Stimulated activated memory B cell treated with anti-CD40 and anti-IgM and Interleukin-4, amounts not matched to agents 10 μg/mL and 1 μg/mL and 100 μg/mL, for 72 hours (primary cell): ENCODE results near the gene MOV10L1.
A peak's percentile ranks its signal among the peaks of the same experiment; 100 is the strongest.

Experiments used
- ATAC-seq: fragments of 150-1000 bp; cut with Tn5 transposase; 2 replicates; pipeline ENCODE4 v1.10.0; 2021
- H3K27ac Mint-ChIP-seq: one replicate; pipeline ENCODE4 v1.8.0; 2022; ENCODE audit warnings: mild to moderate bottlenecking, mixed read lengths
- H3K27me3 Mint-ChIP-seq: one replicate; pipeline ENCODE4 v1.8.0; 2022; ENCODE audit warnings: mixed read lengths
- H3K36me3 Mint-ChIP-seq: one replicate; pipeline ENCODE4 v1.8.0; 2022; ENCODE audit warnings: mixed read lengths
- H3K4me1 Mint-ChIP-seq: one replicate; pipeline ENCODE4 v1.8.0; 2022; ENCODE audit warnings: mixed read lengths
- H3K4me3 Mint-ChIP-seq: one replicate; pipeline ENCODE4 v1.8.0; 2022; ENCODE audit warnings: mild to moderate bottlenecking, moderate library complexity, mixed read lengths
- H3K9me3 Mint-ChIP-seq: one replicate; pipeline ENCODE4 v1.8.0; 2022; ENCODE audit warnings: mixed read lengths

Gene MOV10L1

GRCh38 chr22:50089682-50090411, at the start of gene MOV10L1:
TSS of gene MOV10L1 (plus strand) at chr22:50090006. CDS start at chr22:50090089, 83 bp downstream.
- peaks cover 12% of the 10 kb centered on the region for H3K9me3 Mint-ChIP-seq
- H3K36me3 Mint-ChIP-seq = peaks cover 12% of the 10 kb centered on the region

DNA sequence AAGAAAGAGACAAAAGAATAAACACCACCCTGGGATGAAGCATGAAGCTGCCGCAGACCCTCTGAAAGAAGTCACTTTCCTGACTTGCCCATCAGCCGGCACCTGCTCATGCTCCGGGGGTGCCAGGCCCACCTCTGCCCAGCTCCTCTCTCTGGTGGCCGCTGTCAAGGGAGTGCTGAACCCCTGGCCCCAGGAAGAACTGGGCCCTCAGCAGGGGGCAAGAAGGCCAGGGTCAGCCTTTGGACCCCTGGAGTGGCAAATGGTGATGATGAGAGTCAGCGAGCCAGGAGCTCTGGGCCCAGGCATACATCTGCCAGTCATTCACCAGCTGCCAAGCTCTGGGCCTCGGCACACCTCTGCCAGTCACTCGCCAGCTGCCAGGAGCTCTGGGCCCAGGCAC, 49.1 kb upstream of the MOV10L1 start:
- H3K36me3 Mint-ChIP-seq = no peaks in the 10 kb centered on the region
- no peak overlapping the region for H3K4me3 Mint-ChIP-seq
- no peak overlapping the region for H3K27ac Mint-ChIP-seq
- peaks cover 50% of the 10 kb centered on the region for H3K27me3 Mint-ChIP-seq
- H3K4me1 Mint-ChIP-seq = peaks cover 7% of the 10 kb centered on the region
- H3K9me3 Mint-ChIP-seq = peaks cover 12% of the 10 kb centered on the region
- no peak for ATAC-seq

More at GRCh38 chr22:50089682-50090411, at the start of gene MOV10L1:
- Mint-ChIP-seq H3K27me3 (peaks cover 2% of the 10 kb centered on the region), H3K4me1 (no peaks in the 10 kb centered on the region), H3K4me3 (no peak within 1 kb of the TSS), H3K27ac (no peak within 1 kb of the TSS)
- no peak for ATAC-seq

DNA sequence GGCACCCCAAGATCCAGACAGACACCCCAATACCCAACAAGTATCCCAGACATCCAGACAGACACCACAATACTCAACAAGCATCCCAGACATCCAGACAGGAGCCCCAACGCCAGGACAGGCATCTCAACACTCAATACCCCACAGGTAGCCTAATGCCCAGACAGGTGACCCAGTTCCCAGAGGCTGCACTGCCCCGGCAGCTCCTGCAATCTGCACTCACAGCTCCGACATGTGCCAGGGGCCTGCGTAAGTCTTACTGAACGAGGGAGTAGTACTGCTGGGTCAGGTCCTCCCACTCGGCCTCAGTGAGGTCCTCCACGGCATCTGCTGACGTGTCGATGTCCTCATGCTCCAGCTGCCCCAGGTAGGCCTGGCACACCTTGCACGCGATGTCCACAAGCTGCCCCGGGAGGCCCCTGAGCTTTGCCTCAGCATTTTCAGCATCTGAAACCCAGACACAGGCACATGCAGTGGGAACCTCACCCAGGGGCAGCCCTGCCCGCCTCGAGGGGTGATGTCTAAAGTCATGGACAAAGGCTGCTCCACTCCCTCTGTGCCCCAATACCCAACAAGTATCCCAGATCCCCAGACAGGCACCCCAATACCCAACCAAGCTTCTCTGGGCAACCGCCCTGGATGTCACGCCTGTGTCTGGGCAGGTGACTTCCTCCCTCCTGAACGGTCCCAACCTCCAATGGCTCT, 48.3 kb upstream of the MOV10L1 start:
- Mint-ChIP-seq H3K4me3 (no peak overlapping the region), H3K27ac (no peak overlapping the region), H3K9me3 (peaks cover 12% of the 10 kb centered on the region), H3K27me3 (peaks cover 54% of the 10 kb centered on the region), H3K4me1 (peaks cover 7% of the 10 kb centered on the region), H3K36me3 (no peaks in the 10 kb centered on the region)
- ATAC-seq = no peak

- Mint-ChIP-seq H3K36me3 (no peaks in the 10 kb centered on the region), H3K4me1 (peaks cover 7% of the 10 kb centered on the region), H3K27ac (no peak overlapping the region), H3K4me3 (no peak overlapping the region), H3K9me3 (peaks cover 5% of the 10 kb centered on the region), H3K27me3 (peaks cover 61% of the 10 kb centered on the region)
- ATAC-seq = no peak
These were observed 45.2 kb upstream of the MOV10L1 start for GRCh38 chr22:50044485-50045118.

DNA sequence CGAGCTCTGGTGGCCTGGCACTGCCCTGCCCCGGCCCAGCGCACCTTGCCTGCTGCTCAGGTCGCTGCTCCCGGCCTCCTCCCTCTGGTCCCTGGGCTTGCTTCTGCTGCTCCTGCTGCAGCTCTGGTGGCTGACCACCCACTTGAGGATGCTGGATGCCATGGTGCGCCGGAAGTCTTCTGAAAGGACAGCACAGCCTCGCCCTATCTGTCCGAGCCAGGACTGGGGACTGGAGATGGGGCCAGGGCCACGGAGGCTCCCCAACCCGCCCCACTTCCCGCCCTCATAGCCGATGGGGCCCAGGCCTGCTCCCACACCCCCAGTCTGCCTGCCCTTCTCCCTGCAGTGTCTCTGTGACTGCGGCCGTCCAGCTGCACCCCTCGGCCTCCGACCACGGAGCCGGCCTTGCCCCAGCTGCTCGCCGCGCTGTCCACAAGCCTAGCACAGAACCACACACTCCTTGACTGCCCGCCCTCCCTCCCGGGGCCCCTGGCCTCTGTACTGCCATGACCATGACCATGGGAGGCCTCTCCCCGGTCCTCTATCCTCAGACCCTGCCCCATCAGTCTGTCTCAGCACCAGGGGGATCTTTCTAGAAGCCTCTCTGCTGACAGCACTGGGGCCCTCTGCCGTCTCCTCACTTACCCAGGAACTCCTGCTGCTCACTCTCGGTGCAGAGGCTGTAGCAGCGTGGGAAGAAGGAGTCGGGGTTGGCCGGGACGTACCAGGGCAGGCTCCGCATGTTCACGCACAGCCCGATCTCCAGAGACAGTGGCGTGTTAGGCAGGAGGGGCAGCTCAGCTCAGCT, 44.4 kb upstream of the MOV10L1 start:
- no peak for ATAC-seq
- Mint-ChIP-seq H3K4me3 (no peak overlapping the region), H3K36me3 (no peaks in the 10 kb centered on the region), H3K4me1 (peaks cover 7% of the 10 kb centered on the region), H3K27me3 (peaks cover 68% of the 10 kb centered on the region), H3K9me3 (peaks cover 5% of the 10 kb centered on the region), H3K27ac (no peak overlapping the region)

- Mint-ChIP-seq H3K27ac (no peak overlapping the region), H3K4me1 (peaks cover 7% of the 10 kb centered on the region)
These were observed 43.8 kb upstream of the MOV10L1 start for GRCh38 chr22:50046019-50046415.

GRCh38 chr22:50046481-50047245, 43.1 kb upstream of the MOV10L1 start:
- peaks cover 7% of the 10 kb centered on the region for H3K4me1 Mint-ChIP-seq
- H3K36me3 Mint-ChIP-seq = no peaks in the 10 kb centered on the region
- peaks cover 71% of the 10 kb centered on the region for H3K27me3 Mint-ChIP-seq
- peaks cover 5% of the 10 kb centered on the region for H3K9me3 Mint-ChIP-seq
- no peak overlapping the region for H3K4me3 Mint-ChIP-seq
- no peak for ATAC-seq
- no peak overlapping the region for H3K27ac Mint-ChIP-seq

More at GRCh38 chr22:50046019-50046415, 43.8 kb upstream of the MOV10L1 start:
- H3K4me3 Mint-ChIP-seq = no peak overlapping the region
- peak; percentile 42 for ATAC-seq
- no peaks in the 10 kb centered on the region for H3K36me3 Mint-ChIP-seq
- peaks cover 71% of the 10 kb centered on the region for H3K27me3 Mint-ChIP-seq
- peaks cover 5% of the 10 kb centered on the region for H3K9me3 Mint-ChIP-seq

DNA sequence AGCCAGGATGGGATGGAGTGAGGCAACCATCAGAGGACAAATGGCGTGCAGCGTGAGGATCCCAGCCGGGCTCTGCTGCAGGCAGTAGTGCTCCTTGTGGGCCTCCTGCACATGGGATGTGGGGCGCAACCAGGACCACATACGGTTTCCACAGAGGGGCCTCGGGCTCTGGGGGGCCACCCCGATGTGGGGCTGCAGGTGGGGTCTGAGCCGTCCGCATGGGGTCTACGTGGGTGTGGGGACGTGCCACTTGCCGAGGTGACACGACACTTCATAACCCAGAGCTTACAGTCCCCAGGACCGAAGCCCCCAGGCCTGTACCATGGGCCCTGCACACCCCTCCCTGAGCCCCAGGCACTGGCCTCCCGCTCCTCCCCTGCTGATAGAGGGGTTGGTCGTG, 42.5 kb upstream of the MOV10L1 start:
- Mint-ChIP-seq H3K27me3 (peaks cover 71% of the 10 kb centered on the region), H3K4me3 (no peak overlapping the region), H3K27ac (no peak overlapping the region), H3K36me3 (no peaks in the 10 kb centered on the region), H3K4me1 (peaks cover 7% of the 10 kb centered on the region), H3K9me3 (peaks cover 5% of the 10 kb centered on the region)
- ATAC-seq = no peak

- Mint-ChIP-seq H3K36me3 (no peaks in the 10 kb centered on the region), H3K9me3 (peaks cover 4% of the 10 kb centered on the region), H3K4me1 (peaks cover 7% of the 10 kb centered on the region), H3K4me3 (no peak overlapping the region), H3K27me3 (peaks cover 71% of the 10 kb centered on the region), H3K27ac (no peak overlapping the region)
- no peak for ATAC-seq
These were observed 41.6 kb upstream of the MOV10L1 start for GRCh38 chr22:50048061-50048765.

GRCh38 chr22:50048836-50049235, 41.0 kb upstream of the MOV10L1 start:
- H3K27ac Mint-ChIP-seq = no peak overlapping the region
- peaks cover 2% of the 10 kb centered on the region for H3K9me3 Mint-ChIP-seq
- no peak for ATAC-seq
- H3K4me1 Mint-ChIP-seq = peaks cover 10% of the 10 kb centered on the region
- no peaks in the 10 kb centered on the region for H3K36me3 Mint-ChIP-seq
- H3K27me3 Mint-ChIP-seq = peaks cover 71% of the 10 kb centered on the region
- H3K4me3 Mint-ChIP-seq = no peak overlapping the region

GRCh38 chr22:50049299-50050195, 40.3 kb upstream of the MOV10L1 start:
- peaks cover 14% of the 10 kb centered on the region for H3K4me1 Mint-ChIP-seq
- no peak for ATAC-seq
- H3K27me3 Mint-ChIP-seq = peaks cover 71% of the 10 kb centered on the region
- peaks cover 4% of the 10 kb centered on the region for H3K9me3 Mint-ChIP-seq
- no peaks in the 10 kb centered on the region for H3K36me3 Mint-ChIP-seq
- no peak overlapping the region for H3K4me3 Mint-ChIP-seq
- no peak overlapping the region for H3K27ac Mint-ChIP-seq

DNA sequence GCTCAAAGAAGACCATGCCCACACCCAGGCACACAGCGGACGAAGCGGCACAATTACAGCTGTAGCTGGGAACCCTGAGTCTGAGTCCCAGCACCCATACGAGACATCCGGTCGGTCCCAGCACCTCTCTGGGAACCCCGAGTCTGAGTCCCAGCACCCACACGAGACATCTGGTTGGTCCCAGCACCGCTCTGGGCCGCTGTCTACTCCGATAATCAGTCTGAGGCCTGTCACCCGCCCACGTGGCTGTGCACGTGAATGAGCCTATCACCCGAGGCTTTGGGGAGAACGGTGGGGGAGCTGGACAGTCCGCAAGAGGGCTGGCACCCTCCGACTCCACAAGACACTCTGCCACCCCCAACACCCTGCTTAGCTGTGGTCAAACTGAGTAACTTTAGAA, 37.9 kb upstream of the MOV10L1 start:
- peaks cover 79% of the 10 kb centered on the region for H3K27me3 Mint-ChIP-seq
- no peak overlapping the region for H3K27ac Mint-ChIP-seq
- no peak for ATAC-seq
- no peaks in the 10 kb centered on the region for H3K36me3 Mint-ChIP-seq
- H3K9me3 Mint-ChIP-seq = peaks cover 4% of the 10 kb centered on the region
- peaks cover 29% of the 10 kb centered on the region for H3K4me1 Mint-ChIP-seq
- H3K4me3 Mint-ChIP-seq = no peak overlapping the region

DNA sequence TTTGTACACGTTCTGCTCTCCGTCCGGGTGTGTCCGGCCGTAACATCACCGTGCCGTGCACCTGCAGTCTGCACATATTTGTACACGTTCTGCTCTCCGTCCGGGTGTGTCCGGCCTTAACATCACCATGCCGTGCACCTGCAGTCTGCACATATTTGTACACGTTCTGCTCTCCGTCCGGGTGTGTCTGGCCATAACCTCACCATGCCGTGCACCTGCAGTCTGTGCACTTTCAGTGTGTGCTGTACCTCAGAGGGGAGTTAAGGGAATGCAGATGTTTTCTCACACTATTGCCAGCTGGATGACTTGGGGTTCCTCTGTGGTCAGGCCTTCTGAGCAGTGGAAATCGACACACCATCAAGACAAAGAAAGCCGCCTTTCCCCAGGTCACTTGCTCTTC, 35.9 kb upstream of the MOV10L1 start:
- H3K27me3 Mint-ChIP-seq = peaks cover 92% of the 10 kb centered on the region
- no peak for ATAC-seq

More for the DNA sequence above, 35.9 kb upstream of the MOV10L1 start:
- peaks cover 39% of the 10 kb centered on the region for H3K4me1 Mint-ChIP-seq
- no peak overlapping the region for H3K27ac Mint-ChIP-seq
- H3K4me3 Mint-ChIP-seq = no peak overlapping the region
- H3K9me3 Mint-ChIP-seq = peaks cover 4% of the 10 kb centered on the region
- no peaks in the 10 kb centered on the region for H3K36me3 Mint-ChIP-seq
